Activated CD8-positive, alpha-beta T cell treated with anti-CD3 and anti-CD28 coated beads for 36 hours (primary cell): ENCODE results near the gene UTP20. TPM values are rescaled to one million over a fixed set of nuclear protein-coding genes. Genes with fewer than 3 reads are reported as not detected.

ENCODE experiments used
- ATAC-seq: fragments of 200-7000 bp; cut with Tn5 transposase; one replicate; pipeline ENCODE4 v1.10.0; 2021; ENCODE audit warnings: mild to moderate bottlenecking, moderate library complexity
- CTCF ChIA-PET: fragments of 350-600 bp; sonication (Branson Sonifier 250); formaldehyde crosslinking; loops from one replicate; lab custom pipeline; 2021; ENCODE audit warnings: antibody characterized with exemption; lab: Charles Lee
- POLR2A ChIA-PET: fragments of 350-600 bp; sonication (Branson Sonifier 250); formaldehyde crosslinking; loops from one replicate; lab custom pipeline; 2021; ENCODE audit warnings: antibody characterized with exemption; lab: Charles Lee
- DNase-seq: peaks from one replicate; pipeline ENCODE4 v3.0.0-alpha.2; 2020
- H3K27ac Mint-ChIP-seq: one replicate; pipeline ENCODE4 v1.8.0; 2021; ENCODE audit warnings: mild to moderate bottlenecking, mixed read lengths
- H3K27me3 Mint-ChIP-seq: one replicate; pipeline ENCODE4 v1.8.0; 2021; ENCODE audit warnings: mixed read lengths
- H3K36me3 Mint-ChIP-seq: one replicate; pipeline ENCODE4 v1.8.0; 2021; ENCODE audit warnings: low read depth, mixed read lengths
- H3K4me1 Mint-ChIP-seq: one replicate; pipeline ENCODE4 v1.8.0; 2021; ENCODE audit warnings: low read depth, mixed read lengths
- H3K4me3 Mint-ChIP-seq: one replicate; pipeline ENCODE4 v1.8.0; 2021; ENCODE audit warnings: mild to moderate bottlenecking, moderate library complexity, mixed read lengths
- H3K9me3 Mint-ChIP-seq: one replicate; pipeline ENCODE4 v1.8.0; 2021; ENCODE audit warnings: mixed read lengths
- intact Hi-C: fragments of 100-400 bp; cut with micrococcal nuclease; formaldehyde crosslinking; loops from one replicate; pipeline ENCODE4 v1.10.0; 2022
- total RNA-seq, 2 experiments: library from RNA; stranded (reverse); gene quantifications; one replicate each; pipeline ENCODE4 v1.2.3, GENCODE V29; 2021
- TF ChIP-seq, protein P1 (sequence below): fragments of 200-600 bp; IDR thresholded peaks from one replicate; pipeline ENCODE4 v1.8.0; 2022; ENCODE audit warnings: antibody characterized with exemption, mild to moderate bottlenecking

Gene UTP20
- total RNA-seq, 2 experiments from 2014 or later, result 29.0 TPM

DNA sequence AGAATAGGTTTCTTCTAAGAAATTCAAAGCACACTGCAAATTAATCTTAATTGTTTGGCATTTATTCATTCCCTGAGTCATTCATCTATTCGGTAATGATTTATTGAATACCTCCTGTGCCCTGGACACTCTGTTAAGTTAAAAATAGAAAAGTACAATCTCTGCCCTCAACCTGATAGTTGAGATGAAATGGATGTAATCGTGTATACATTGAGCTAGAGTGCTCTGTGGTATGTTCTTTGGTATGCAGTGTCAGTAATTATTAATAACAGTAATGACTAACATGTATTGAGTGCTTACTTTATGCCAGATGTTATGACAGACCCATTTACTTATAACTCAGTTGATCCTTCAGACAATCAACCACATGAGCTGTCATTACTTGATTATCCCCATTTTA is 47.6 kb downstream of the UTP20 start:
- intact Hi-C loops, result no loop called here
- TF ChIP-seq, protein P1, sequence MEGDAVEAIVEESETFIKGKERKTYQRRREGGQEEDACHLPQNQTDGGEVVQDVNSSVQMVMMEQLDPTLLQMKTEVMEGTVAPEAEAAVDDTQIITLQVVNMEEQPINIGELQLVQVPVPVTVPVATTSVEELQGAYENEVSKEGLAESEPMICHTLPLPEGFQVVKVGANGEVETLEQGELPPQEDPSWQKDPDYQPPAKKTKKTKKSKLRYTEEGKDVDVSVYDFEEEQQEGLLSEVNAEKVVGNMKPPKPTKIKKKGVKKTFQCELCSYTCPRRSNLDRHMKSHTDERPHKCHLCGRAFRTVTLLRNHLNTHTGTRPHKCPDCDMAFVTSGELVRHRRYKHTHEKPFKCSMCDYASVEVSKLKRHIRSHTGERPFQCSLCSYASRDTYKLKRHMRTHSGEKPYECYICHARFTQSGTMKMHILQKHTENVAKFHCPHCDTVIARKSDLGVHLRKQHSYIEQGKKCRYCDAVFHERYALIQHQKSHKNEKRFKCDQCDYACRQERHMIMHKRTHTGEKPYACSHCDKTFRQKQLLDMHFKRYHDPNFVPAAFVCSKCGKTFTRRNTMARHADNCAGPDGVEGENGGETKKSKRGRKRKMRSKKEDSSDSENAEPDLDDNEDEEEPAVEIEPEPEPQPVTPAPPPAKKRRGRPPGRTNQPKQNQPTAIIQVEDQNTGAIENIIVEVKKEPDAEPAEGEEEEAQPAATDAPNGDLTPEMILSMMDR, result no peak
- Mint-ChIP-seq H3K4me1 (no peaks in the 10 kb centered on the region), H3K27ac (no peak overlapping the region), H3K9me3 (no peaks in the 10 kb centered on the region), H3K4me3 (no peak overlapping the region), H3K27me3 (no peaks in the 10 kb centered on the region), H3K36me3 (peaks cover 49% of the 10 kb centered on the region)
- POLR2A ChIA-PET, result no interaction called here
- CTCF ChIA-PET, result no interaction called here
- DNase-seq (no peak), ATAC-seq (no peak)

DNA sequence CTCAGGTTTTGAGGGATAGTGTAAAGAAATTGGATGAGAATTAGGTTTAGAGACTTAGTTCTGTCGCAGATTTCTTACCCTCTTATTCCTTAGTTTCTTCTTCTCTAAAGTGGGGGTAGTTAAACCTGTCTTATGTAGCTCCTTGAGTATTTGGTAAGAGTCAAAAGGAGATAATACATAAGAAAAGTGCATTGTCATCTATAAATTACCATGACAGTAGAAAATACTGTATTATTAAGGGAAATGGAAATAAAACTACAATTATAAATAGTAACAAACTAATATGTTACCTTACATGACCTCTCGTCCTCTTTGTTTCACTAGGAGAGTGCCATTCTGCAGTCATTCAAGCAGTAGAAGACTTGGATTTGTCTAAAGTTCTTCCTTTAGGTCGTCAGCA is 49.0 kb downstream of the UTP20 start:
- no peak overlapping the region for H3K27ac Mint-ChIP-seq
- POLR2A ChIA-PET, result no interaction called here

DNA sequence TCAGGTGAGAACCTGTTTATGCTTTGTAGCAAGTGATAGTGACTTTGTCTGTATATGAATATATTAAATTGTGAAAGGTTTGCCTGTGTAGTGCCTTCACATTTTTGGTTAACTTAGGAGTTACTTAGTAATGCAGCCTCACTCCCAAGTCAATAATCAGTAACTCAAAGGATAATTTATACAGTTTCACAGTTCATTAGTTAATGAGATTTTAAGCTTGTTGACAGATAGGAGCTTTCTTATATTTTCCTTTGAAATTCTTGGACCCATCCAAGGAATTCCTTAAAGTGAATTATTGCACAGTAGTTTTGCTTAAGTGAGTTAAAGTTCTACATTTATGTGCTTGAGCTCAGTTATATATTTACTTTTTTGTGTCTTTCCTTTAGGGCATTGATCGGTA is 50.7 kb downstream of the UTP20 start:
- Mint-ChIP-seq H3K27ac (no peak overlapping the region), H3K36me3 (peaks cover 62% of the 10 kb centered on the region)

More for the DNA sequence above, 49.0 kb downstream of the UTP20 start:
- TF ChIP-seq, protein P1, result no peak
- no peak overlapping the region for H3K4me3 Mint-ChIP-seq
- ATAC-seq (no peak), DNase-seq (no peak)
- H3K36me3 Mint-ChIP-seq, result peaks cover 56% of the 10 kb centered on the region
- intact Hi-C loops, result no loop called here
- CTCF ChIA-PET, result no interaction called here
- no peaks in the 10 kb centered on the region for H3K9me3 Mint-ChIP-seq
- no peaks in the 10 kb centered on the region for H3K27me3 Mint-ChIP-seq
- no peaks in the 10 kb centered on the region for H3K4me1 Mint-ChIP-seq

DNA sequence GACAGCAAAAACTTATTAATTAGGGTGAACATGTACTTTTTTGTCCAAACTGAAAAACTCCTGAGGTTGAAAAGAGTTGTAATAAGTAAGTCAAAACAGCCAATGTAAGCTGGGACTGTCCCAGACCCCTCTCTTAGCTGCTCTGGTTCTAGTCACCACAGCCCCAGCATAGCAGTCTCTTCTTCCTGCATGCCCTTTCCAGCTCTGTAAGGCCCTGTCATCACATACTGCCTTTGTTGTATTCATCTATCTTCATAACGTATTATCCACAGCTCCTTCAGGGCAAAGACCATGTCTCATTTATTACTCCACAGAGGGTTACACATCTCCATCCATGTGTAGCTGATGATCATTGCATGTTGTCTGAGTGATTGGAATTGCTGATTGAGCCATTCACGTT is 56.5 kb downstream of the UTP20 start:
- no peaks in the 10 kb centered on the region for H3K27me3 Mint-ChIP-seq
- no peaks in the 10 kb centered on the region for H3K9me3 Mint-ChIP-seq
- H3K4me1 Mint-ChIP-seq, result no peaks in the 10 kb centered on the region
- H3K27ac Mint-ChIP-seq, result no peak overlapping the region
- TF ChIP-seq, protein P1, result no peak
- no peak overlapping the region for H3K4me3 Mint-ChIP-seq
- ChIA-PET POLR2A (interaction anchor here (0.6 kb wide), 1 partner anchor 38 kb away, joined by 3 read pairs; no protein-coding TSS in a partner anchor), CTCF (interaction anchor here (1.5 kb wide), 1 partner anchor 12 kb away, joined by 8 read pairs; no protein-coding TSS in a partner anchor)
- H3K36me3 Mint-ChIP-seq, result peaks cover 43% of the 10 kb centered on the region
- DNase-seq, result no peak
- intact Hi-C loops, result no loop called here
- no peak for ATAC-seq

More for the DNA sequence above, 50.7 kb downstream of the UTP20 start:
- CTCF ChIA-PET, result no interaction called here
- no peak for ATAC-seq
- H3K9me3 Mint-ChIP-seq, result no peaks in the 10 kb centered on the region
- TF ChIP-seq, protein P1, result no peak
- no peak for DNase-seq
- intact Hi-C loops, result no loop called here
- POLR2A ChIA-PET, result interaction anchor here (0.9 kb wide), 1 partner anchor 26 kb away, joined by 3 read pairs; no protein-coding TSS in a partner anchor
- H3K27me3 Mint-ChIP-seq, result no peaks in the 10 kb centered on the region
- no peak overlapping the region for H3K4me3 Mint-ChIP-seq
- no peaks in the 10 kb centered on the region for H3K4me1 Mint-ChIP-seq

DNA sequence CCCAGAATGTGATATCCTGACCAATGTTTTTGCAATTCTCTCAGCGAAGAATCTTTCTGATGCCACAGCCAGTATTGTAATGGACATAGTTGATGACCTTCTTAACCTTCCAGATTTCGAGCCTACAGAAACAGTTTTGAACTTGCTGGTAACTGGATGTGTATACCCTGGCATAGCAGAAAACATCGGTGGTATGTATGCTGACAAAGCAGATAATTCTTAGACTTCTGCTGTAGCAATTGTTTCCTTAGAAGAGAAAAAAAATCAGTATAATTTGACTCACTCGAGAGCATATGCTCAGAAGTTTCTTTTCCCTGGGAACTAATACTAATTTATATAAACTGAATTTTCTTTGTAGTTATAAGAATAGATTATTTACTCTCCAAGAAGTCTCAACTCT is 58.2 kb downstream of the UTP20 start:
- no peak overlapping the region for H3K4me3 Mint-ChIP-seq
- H3K36me3 Mint-ChIP-seq, result peaks cover 36% of the 10 kb centered on the region
- POLR2A ChIA-PET, result no interaction called here
- no peaks in the 10 kb centered on the region for H3K27me3 Mint-ChIP-seq
- no peaks in the 10 kb centered on the region for H3K9me3 Mint-ChIP-seq
- TF ChIP-seq, protein P1, result no peak
- no peaks in the 10 kb centered on the region for H3K4me1 Mint-ChIP-seq
- intact Hi-C loops, result no loop called here
- DNase-seq (no peak), ATAC-seq (no peak)
- CTCF ChIA-PET, result no interaction called here
- no peak overlapping the region for H3K27ac Mint-ChIP-seq
